ENCODE results near the gene ACE.

Gene ACE

DNA sequence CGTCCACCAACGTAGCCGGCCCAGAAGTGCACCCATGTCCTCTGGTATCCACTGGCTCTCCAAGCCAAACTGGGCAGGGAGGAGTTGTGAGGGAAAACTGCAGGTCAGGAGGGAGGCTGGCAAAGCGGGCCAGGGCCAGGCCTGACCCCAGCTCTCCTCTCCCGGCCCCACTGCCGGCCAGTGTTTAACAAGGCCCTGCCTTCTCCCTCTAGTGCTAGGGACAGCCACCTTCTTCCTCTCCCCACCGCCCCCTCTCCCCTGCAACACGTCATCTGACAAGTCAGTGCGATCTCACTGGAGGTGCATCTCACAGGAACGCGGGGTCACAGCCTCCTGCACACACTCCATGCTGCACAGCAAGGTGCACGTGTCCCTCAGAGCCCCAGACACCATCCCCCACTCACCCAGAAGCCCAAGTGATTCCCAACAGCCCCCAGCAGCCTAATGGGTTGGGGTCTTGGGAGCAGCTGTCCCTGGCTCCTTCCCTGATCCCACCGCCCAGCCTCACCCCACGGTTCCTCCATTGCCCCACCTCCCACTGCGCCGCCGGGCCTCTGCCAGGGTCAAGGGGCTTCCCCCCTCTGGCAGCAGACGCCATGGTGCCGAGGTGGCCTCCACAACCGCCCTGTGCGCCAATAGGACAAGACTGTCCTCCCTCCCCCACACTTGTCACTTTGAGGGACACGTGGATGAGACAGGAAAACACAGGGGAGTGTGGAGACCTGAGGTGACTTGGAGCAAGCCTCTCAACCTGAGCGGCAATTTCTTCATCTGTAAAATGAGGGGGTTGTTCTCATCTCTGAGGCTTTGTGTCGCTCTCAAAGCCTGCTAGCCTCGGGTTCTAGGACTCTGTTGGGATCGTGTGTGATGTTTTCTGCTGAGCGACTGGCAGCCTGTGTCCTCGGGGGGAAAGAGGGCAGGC, 1.1 kb upstream of the ACE start:
- DNase-seq: no peak

DNA sequence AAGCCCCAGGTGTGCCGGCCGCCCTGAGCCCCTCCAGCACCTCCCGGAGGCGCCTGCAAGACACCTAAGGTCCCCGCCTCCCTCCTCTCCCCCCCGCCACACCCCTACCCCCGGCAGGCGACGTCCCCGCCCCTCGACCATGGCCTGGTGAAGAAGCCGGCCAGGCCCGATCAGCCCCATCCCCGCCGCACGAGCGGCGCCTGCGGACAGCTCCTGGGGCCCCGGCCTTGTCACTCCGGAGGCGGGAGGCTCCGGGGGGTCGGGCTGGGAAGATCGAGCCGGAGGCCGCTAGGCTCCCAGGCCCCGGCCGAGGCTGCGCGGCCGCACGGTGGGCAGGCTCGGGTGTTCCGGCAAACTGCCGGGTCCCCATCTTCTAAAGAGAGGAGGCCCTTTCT, 405 bp upstream of the ACE start:
- no peak for DNase-seq

DNA sequence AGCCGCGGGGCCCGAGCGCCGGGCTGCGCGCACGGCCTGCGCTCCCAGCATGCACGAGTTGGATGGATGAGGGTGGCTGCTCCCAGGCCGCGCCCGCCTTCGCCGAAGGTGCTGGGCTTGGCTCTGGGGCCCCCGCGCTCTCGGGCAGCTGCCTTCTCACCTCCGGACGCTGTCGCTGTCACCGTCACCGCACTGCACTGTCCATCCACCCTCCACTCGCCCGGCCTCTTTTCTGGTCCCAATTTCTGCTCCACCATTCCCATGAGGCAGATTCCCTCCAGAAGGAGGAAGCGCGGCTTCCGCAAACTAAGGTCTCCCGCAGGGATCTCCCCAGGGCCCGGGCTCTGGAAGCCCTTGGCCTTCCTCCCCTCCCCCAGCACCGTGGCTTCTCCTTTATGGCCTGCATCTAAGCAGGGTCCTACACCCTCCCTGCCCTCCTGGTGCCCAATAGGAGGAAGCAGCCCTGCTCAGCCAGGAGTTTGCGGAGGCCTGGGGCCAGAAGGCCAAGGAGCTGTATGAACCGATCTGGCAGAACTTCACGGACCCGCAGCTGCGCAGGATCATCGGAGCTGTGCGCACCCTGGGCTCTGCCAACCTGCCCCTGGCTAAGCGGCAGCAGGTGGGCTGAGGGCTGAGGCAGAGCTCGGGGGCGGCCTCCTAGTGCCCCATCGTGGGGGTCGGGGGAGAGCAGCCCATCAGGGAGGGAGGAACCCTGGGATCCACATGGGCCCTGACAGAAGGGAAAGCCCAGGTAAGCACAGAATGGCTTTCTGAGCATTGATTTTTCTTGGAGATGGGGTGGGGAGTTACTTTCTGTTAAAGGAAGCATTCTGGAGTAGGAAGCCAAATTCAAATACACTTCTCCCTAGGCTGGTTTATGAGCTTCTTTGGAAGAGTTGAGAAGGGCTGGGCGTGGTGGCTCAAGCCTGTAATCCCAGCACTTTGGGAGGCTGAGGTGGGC, 899 bp downstream of the ACE start:
- DNase-seq: no peak

DNA sequence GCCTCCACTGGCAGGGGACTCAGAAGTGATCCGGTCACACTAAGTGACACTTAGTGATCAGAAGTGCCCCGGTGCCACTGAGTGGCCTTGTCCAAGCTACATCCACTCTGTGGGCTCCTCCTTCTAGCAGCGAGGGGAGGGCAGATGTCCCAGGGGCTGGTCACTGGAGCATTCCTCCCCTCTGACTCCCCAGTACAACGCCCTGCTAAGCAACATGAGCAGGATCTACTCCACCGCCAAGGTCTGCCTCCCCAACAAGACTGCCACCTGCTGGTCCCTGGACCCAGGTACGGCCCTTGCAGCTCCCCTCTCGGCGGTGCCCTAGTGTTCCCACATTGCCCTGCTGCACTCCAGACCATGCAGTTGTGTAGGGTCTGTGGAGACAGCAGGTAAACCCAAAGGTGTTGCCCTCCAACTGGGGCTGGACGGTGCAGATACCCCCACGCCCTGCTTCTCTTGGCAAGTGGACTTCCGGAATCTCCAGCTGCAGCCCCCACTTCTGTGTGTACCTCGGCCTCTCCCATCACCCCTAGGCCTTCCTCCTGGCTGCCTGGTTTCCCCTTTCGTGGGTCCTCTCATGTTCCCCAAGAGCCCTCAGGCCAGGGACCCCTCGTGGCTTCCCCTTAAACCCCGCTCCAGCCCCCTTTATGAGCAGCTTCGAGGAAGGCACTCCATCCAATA, 2.1 kb downstream of the ACE start:
- DNase-seq: peak; percentile 30

DNA sequence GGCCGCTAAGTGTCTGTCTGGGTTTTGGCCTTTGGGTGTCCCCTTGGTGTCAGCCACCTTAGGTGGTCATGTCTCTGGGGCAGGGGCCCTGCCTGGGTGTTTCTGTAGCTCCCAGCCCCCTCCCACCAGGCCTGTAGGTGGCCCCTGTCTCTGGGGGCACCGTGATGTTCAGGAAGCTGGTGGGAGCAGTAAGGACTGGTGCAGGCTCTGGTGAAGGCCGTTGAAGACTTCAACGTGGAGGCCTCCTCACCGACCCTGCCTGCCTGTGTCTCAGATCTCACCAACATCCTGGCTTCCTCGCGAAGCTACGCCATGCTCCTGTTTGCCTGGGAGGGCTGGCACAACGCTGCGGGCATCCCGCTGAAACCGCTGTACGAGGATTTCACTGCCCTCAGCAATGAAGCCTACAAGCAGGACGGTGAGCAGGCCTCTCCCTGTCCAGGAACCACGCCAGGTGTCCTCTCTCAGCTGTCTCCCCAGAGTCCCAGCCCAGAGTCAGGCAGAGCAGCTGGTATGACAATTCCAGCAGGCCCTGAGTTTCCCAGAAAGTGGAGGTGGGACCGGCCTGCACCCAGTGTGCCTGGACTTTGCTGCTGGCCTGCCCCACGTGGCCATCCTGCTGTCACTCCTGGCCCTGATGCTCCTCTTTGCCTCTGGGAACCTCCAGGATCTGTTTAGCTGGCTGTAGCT, 2.8 kb downstream of the ACE start:
- peak; percentile 61 for DNase-seq

DNA sequence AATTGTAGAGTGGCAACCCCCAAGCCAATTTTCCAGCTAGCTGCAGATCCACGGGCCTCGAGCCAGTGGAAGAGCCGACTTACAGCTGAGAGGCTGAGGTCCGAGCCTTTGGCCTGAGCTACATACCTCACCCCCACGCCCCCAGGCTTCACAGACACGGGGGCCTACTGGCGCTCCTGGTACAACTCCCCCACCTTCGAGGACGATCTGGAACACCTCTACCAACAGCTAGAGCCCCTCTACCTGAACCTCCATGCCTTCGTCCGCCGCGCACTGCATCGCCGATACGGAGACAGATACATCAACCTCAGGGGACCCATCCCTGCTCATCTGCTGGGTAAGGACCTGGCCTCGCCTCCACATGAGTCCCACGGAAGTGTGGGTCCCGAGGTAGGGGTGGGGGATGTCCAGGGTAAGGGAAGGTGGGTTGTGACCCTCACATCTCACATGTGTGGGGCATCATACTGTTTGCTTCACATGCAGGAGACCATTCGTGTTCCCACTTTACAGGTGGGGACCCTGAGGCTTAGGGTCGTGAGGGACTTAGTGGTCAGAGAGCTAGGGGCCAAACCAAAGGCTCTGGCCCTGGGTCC, 3.4 kb downstream of the ACE start:
- no peak for DNase-seq

DNA sequence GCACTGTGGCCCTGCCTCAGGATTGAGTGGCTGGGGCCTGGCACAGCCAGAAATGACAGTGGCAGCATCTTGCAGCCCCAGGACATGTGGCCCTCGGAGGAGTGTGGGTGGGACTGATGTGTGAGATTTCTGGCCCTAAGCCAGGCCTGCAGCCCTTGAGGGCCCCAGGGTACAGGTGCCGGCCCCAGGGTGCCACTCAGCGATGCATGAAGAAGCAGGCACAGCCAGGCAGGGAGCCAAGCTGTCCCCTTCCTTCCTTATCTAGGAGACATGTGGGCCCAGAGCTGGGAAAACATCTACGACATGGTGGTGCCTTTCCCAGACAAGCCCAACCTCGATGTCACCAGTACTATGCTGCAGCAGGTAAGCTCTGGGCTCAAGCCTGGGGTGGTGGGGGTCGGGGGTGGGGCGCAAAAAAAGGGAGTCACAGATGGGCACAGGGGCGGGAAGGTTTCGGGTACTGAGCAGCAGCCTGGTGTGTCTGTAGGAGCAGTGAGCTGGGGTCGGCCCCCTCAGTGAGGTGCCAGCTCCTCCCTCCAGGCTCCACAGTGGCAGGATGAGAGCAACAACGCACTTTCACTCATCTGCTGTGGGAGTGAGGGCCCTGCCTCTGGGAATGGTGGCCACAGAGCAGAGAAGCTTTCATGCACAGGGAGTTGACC, 4.1 kb downstream of the ACE start:
- peak; percentile 55 for DNase-seq

DNA sequence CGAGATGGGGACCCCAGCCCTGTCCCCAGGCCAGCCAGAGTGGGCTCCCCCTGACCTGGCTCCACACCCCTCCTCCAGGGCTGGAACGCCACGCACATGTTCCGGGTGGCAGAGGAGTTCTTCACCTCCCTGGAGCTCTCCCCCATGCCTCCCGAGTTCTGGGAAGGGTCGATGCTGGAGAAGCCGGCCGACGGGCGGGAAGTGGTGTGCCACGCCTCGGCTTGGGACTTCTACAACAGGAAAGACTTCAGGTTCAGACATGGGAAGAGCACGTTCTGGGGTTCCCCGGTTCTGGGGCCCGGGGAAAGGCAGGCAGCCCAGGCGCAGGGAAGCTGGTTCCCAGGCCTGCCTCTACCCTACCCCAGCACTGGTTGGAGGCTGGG, 4.6 kb downstream of the ACE start:
- DNase-seq: no peak

DNA sequence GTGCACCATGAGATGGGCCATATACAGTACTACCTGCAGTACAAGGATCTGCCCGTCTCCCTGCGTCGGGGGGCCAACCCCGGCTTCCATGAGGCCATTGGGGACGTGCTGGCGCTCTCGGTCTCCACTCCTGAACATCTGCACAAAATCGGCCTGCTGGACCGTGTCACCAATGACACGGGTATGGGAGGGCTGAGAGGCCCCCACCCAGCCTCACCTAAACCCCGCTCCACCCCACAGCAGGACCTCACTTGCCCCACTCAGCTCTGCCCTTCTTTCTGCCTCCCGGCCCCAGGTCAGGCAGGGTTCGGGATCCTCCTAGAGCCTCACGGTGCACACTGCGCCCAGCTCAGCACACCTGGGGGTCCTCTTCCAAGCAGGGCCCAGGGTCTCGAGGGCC, 5.6 kb downstream of the ACE start:
- no peak for DNase-seq

DNA sequence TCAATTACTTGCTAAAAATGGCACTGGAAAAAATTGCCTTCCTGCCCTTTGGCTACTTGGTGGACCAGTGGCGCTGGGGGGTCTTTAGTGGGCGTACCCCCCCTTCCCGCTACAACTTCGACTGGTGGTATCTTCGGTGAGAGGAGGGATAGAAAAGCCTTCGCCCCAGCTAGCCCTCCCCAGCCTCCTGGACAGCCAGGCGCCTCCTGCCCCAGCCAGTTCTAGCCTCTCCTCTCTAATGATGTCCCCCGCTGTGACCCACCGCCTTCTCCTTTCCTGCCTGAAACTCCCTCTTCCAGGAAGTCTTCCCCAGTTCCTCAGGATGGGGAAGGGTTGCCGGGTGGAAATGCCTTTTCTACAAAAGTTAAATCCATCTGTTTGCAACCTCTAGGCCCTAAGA, 6.2 kb downstream of the ACE start:
- no peak for DNase-seq

DNA sequence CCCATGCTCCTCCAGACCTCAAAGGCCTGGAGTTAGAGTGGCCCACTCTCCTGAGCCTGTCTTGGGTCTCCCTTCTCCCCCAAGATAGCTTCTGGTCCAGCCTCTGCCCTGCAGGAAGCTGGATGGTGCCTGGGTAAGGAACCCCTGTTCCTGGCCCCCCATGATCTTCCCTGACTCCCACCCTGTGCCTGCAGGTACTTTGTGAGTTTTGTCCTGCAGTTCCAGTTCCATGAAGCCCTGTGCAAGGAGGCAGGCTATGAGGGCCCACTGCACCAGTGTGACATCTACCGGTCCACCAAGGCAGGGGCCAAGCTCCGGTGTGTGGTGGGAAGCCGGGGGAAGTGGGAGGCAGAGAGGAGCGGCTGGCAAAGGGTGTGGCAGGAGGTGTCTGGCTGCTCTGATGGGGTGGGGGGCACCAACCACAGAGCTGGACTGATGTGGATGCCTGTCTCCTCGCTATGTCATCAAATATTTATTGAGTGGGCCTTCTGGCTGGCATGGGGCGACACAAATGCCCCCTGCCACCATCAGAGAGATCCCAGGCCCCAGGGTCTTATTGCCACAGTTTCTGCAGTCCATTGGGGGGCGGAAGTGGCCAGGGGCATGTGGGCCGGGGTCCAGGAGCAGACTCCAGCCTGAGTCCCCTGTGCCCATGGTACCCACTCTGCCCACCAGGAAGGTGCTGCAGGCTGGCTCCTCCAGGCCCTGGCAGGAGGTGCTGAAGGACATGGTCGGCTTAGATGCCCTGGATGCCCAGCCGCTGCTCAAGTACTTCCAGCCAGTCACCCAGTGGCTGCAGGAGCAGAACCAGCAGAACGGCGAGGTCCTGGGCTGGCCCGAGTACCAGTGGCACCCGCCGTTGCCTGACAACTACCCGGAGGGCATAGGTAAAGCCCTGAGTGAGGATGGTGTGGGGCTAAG, 7.1 kb downstream of the ACE start:
- no peak for DNase-seq

DNA sequence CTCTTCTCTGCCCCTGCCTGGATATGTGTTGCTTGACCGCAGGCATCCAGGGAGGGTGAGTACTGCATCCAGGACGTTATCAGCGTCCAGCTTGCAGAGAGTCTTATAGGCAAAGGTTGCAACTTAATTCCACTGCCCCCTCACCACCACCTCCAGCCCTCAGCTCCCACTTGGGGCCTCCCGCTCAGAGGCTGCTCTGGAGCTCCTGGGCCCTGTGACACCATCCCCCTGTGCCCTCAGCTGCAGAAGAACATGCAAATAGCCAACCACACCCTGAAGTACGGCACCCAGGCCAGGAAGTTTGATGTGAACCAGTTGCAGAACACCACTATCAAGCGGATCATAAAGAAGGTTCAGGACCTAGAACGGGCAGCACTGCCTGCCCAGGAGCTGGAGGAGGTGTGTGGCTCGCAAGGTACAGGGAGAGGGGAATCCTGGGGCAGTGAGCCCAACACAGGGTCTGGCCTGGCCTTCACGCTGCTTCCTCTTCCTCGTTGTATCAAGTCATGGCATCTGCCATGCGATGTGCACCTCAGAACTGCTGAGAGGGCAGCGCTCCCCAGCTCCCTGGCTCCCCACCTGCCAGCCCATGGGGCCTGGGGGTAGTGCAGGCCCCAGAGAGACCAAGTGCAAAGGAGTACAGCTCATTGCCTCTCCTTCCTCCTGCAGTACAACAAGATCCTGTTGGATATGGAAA, 9.6 kb downstream of the ACE start:
- no peak for DNase-seq

DNA sequence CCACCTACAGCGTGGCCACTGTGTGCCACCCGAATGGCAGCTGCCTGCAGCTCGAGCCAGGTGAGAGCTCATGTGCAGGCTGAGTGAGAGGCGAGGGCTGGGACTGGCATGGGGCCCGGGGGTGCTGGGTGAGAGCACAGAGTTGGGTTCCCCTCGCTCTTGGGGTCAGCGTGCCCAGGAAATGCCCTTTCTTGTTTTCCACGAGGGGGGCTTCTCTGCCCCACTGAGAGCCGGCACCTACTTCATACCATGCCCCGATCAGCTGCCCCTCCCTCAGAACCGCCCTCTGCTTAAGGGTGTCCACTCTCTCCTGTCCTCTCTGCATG, 10.1 kb downstream of the ACE start:
- no peak for DNase-seq

DNA sequence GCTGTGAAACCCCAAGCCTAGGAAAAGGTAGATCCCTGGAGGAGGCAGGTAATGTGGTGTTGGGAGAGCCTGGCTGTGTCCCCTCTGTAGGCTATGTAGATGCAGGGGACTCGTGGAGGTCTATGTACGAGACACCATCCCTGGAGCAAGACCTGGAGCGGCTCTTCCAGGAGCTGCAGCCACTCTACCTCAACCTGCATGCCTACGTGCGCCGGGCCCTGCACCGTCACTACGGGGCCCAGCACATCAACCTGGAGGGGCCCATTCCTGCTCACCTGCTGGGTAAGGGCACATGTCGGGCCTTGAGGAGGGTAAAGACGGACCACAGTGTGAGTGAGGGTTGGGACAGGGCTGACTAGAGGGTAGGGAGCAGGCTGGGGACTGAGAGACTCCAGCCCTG, 12.0 kb downstream of the ACE start:
- DNase-seq: no peak

DNA sequence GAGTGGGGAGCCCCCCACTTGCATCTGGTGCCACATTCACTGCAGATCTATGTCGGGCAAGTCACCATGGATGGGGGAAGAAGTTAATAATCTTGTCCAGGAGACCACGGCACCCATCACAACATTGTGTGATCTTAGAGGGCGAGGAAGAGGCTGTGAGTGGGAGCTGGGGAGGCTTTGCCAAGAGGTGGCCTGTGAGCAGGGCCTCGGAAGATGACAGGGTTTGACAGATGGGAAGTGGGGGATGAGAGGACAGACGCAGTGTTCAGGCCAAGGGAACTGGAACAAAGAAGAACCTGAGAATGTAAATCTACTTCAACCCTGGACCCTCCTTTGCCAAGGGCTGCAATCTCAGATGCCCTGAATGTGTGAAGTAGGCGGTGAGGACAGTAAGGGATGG, 12.4 kb downstream of the ACE start:
- DNase-seq: no peak

DNA sequence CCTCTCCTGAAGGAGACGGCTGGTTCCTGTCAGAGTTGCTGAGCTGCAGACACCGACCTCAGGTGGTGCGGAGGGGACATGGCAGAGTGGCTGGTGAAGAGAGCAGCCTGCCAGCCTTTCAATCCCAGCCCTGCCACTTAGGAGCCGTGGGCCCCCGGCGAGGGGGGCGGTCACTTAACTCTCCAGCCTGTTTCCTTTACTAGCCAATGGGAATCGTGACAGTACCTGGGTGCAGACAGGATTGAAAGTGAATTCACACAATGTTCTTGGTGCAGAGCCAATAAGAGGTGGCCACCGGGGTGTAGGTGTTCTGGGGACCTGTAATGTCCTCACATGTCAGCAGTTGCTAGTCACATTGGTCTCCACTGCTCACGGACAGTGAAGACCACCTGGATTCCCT, 13.5 kb downstream of the ACE start:
- DNase-seq: no peak

DNA sequence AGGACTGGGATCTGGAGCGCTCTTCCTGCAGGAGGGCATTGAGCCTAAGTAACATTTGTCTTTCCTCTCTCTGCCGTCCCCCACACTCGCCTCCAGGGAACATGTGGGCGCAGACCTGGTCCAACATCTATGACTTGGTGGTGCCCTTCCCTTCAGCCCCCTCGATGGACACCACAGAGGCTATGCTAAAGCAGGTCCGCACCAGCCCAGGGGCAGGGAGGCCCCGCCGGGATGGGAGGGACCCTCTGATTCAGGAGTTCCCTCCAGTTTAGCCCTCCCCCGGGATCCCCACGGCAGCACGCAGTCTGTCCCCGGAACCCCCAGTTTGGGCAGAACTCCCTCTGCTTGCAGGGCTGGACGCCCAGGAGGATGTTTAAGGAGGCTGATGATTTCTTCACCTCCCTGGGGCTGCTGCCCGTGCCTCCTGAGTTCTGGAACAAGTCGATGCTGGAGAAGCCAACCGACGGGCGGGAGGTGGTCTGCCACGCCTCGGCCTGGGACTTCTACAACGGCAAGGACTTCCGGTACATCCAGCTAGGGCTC, 14.1 kb downstream of the ACE start:
- DNase-seq: no peak

DNA sequence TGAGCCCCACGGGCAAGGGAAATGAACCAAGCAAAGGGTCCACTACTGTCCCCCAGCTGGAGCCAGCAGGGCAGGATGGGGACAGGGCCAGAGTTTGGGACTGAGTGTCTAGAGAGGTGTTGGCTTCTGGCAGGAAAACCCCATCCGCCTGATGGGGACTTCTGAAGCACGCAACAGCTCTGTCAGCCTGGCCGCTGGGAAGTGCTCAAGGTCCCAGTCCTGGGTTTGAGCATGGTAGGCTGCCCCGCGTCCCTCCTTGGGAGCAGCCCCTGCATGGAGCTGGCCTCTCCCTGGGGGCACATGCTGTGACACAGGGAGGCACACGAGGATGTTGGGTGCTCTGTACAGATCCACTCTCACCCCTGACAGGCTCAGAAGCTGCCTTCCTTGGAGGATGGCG, 14.6 kb downstream of the ACE start:
- no peak for DNase-seq

DNA sequence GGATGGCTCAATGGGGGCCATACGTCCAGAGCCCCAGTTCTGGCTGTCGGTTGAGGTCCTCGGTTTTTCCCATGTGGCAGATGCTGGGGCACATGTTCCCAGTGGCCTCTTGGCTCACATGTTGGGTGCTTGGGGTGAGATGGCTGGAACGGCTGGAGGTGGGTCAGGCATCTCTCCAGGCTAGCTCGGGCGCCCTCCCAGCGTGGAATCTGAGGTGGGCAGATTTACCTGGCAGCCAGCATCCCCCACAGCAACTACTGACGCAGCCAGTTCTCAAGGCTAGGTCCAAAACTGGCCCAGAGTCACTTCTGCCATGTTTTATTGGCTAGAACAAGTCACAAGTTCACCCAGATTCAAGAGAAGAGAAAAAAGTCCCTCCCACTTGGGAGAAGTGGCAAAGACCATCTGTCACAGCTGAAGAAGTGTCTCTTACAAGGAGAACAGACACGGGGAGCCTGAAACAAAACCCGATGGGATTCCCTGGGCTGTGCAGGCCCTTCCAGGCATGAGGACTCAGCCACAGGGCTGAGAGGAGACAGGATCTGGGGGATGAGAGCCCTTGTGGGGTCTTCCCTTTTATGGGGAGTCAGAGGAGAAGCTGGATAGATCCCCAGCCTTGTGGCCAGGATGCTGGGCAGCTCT, 15.2 kb downstream of the ACE start:
- peak; percentile 76 for DNase-seq

All from DMS 273 treated with DMSO at 0.1 percent for 48 hours (cell line).